DLD1 (cell line): Measurements from ENCODE around the gene SPATA32.

ENCODE experiments used
- in situ Hi-C: cut with HindIII; loops from 2 replicates; pipeline ENCODE4 v1.10.0; 2017; ENCODE audit warnings: low sequenced_read_pairs

SPATA32 gene

GRCh38 chr17:45220079-45220478 is 41.8 kb downstream of the SPATA32 start:
- in situ Hi-C loops, result no loop called here

DNA sequence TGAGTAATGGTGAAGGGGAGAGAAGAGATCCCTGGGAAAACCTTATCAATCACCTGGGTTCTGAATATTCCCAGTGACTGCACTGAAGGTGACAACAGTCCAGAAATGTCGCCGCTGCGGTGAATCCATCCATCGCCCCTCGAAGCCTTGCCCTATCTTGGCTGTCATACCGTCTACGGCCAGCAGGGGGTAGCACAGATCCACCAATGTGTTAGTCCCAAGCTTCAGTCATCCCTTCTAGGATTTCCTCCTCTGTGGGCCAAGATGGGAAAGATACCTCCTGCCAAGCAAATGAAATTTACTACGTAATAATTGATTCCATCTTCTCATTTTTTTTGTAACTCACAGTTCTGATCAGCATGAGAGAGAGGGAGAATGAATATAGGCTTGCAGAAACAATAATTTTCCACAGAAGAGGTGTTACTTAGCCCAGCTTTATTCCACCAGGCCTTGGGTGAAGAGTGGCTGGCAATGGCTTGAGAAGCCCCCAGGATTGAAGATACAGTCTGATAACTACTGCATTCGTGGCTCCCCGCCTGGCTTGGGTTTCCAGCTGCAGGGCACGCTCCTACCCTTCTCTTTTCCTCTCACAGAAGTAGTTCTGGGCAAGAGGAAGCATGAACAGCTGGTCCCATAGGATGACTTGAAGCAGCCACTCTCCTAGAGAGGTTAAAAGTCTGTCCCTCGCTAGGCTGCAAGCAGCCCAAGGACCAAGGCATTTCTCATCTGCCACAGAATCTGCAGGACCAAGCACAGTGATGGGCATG is 42.8 kb downstream of the SPATA32 start:
- in situ Hi-C loops, result loop anchor here (10.0 kb wide), 1 partner anchor 166 kb away; no protein-coding TSS in a partner anchor
